NCI-H524 treated with DMSO at 0.1 percent for 48 hours (cell line): ENCODE results near the gene C1orf21.
"Not testable (repeated sequence)": the region's sequence is repeated elsewhere in the genome, so short reads cannot be mapped to it uniquely, and the experiment has no call there.

Source experiments
- DNase-seq: peaks from one replicate; lab custom pipeline; 2025; lab: John Stamatoyannopoulos, UW

Gene C1orf21

GRCh38 chr1:184604152-184604900 lies 217.5 kb downstream of the C1orf21 start:
- no peak for DNase-seq

- DNase-seq = no peak
These were observed 219.1 kb downstream of the C1orf21 start for GRCh38 chr1:184605941-184606340.

GRCh38 chr1:184606786-184607185 lies 220.0 kb downstream of the C1orf21 start:
- no peak for DNase-seq

GRCh38 chr1:184608581-184608980 lies 221.8 kb downstream of the C1orf21 start:
- DNase-seq = no peak

GRCh38 chr1:184608990-184609389 lies 222.2 kb downstream of the C1orf21 start:
- DNase-seq = no peak

GRCh38 chr1:184610876-184611595 lies 224.2 kb downstream of the C1orf21 start:
- no peak for DNase-seq

GRCh38 chr1:184612229-184612628 lies 225.4 kb downstream of the C1orf21 start:
- DNase-seq = not testable (repeated sequence)

- no peak for DNase-seq
These were observed 227.8 kb downstream of the C1orf21 start for GRCh38 chr1:184614667-184615066.

- no peak for DNase-seq
These were observed 228.5 kb downstream of the C1orf21 start for GRCh38 chr1:184615301-184615700.

GRCh38 chr1:184616504-184616903 lies 229.7 kb downstream of the C1orf21 start:
- DNase-seq = no peak

GRCh38 chr1:184617433-184618029 lies 230.7 kb downstream of the C1orf21 start:
- no peak for DNase-seq

- no peak for DNase-seq
These were observed 232.0 kb downstream of the C1orf21 start for GRCh38 chr1:184618851-184619250.

- DNase-seq = no peak
These were observed 233.6 kb downstream of the C1orf21 start for GRCh38 chr1:184620469-184620868.

GRCh38 chr1:184621260-184621659 lies 234.4 kb downstream of the C1orf21 start:
- DNase-seq = no peak

- no peak for DNase-seq
These were observed 235.5 kb downstream of the C1orf21 start for GRCh38 chr1:184622136-184622823.

- no peak for DNase-seq
These were observed 236.6 kb downstream of the C1orf21 start for GRCh38 chr1:184623404-184623803.

GRCh38 chr1:184624051-184624450 lies 237.2 kb downstream of the C1orf21 start:
- no peak for DNase-seq

GRCh38 chr1:184624626-184625025 lies 237.8 kb downstream of the C1orf21 start:
- DNase-seq = no peak

GRCh38 chr1:184625271-184625670 lies 238.4 kb downstream of the C1orf21 start:
- no peak for DNase-seq

GRCh38 chr1:184626076-184627006 lies 239.5 kb downstream of the C1orf21 start:
- DNase-seq = no peak

GRCh38 chr1:184627007-184627341 lies 240.1 kb downstream of the C1orf21 start:
- no peak for DNase-seq
